SK-N-SH (cell line): ENCODE measurements around the gene NPC1L1. TPM values are rescaled to one million over a fixed set of nuclear protein-coding genes. Genes with fewer than 3 reads are reported as not detected.

Experiments
- CTCF ChIA-PET: fragments of 300-600, 350-600 bp; formaldehyde crosslinking; extraction: SDS; loops from one replicate; lab custom pipeline; 2021; lab: Yijun Ruan, JAX
- POLR2A ChIA-PET: fragments of 350-600 bp; sonication (Branson Sonifier 250); formaldehyde crosslinking; extraction: SDS; loops from one replicate; lab custom pipeline; 2020; ENCODE audit warnings: antibody characterized with exemption, inconsistent platforms; lab: Yijun Ruan, JAX
- DNase-seq: peaks from one replicate; pipeline ENCODE4 v3.0.0; 2012
- H2AFZ ChIP-seq: fragments of 200-600 bp; sonication (generic); 2 replicates; pipeline ENCODE4 v1.8.1; 2016; ENCODE audit warnings: antibody characterized with exemption, mild to moderate bottlenecking, low read depth
- H3F3A ChIP-seq: fragments of 200-600 bp; sonication (generic); replicated peaks from 2 replicates; pipeline ENCODE3; 2016; ENCODE audit warnings: antibody characterized with exemption, mild to moderate bottlenecking; ENCODE audit not compliant: insufficient read depth
- H3K27ac ChIP-seq, 2 experiments: fragments of 200-500 bp in 1 of 2; fragments of 200-600 bp in 1 of 2; sonication (Bioruptor generic) in 1 of 2; sonication (generic), shearing (Covaris generic) in 1 of 2; 2 replicates each; pipeline versions ENCODE4 v1.5.1 to v1.6.1; 2014 to 2016; ENCODE audit warnings: low read depth in 2 of 2, inconsistent platforms in 1 of 2, low read length in 1 of 2, mild to moderate bottlenecking in 1 of 2, mixed read lengths in 1 of 2
- H3K27me3 ChIP-seq: fragments of 200-600 bp; sonication (generic), shearing (Covaris generic); 2 replicates; pipeline ENCODE4 v1.6.1; 2016; ENCODE audit warnings: mixed run types; ENCODE audit not compliant: insufficient read depth
- H3K36me3 ChIP-seq, 2 experiments: fragments of 200-500 bp in 1 of 2; fragments of 200-600 bp in 1 of 2; sonication (Bioruptor generic) in 1 of 2; sonication (generic) in 1 of 2; replicated peaks in 1 of 2; 2 replicates each; pipeline versions ENCODE3 to v1.5.1; 2014 to 2016; ENCODE audit warnings: low read length in 1 of 2, mild to moderate bottlenecking in 1 of 2; ENCODE audit not compliant: insufficient read depth in 2 of 2, control insufficient read depth in 1 of 2
- H3K4me1 ChIP-seq, 2 experiments: fragments of 200-500 bp in 1 of 2; fragments of 200-600 bp in 1 of 2; sonication (Bioruptor generic) in 1 of 2; sonication (generic), shearing (Covaris generic) in 1 of 2; 2 replicates each; pipeline versions ENCODE4 v1.5.1 to v1.6.1; 2014 to 2016; ENCODE audit warnings: low read depth in 1 of 2, low read length in 1 of 2, mixed run types in 1 of 2; ENCODE audit not compliant: insufficient read depth in 2 of 2, control insufficient read depth in 1 of 2
- H3K4me2 ChIP-seq: fragments of 200-600 bp; sonication (generic), shearing (Covaris generic); 2 replicates; pipeline ENCODE4 v1.6.1; 2017; ENCODE audit warnings: mixed run types
- H3K4me3 ChIP-seq, 2 experiments: fragments of 200-500 bp in 1 of 2; fragments of 200-600 bp in 1 of 2; sonication (Bioruptor generic) in 1 of 2; sonication (generic), shearing (Covaris generic) in 1 of 2; 2 replicates each; pipeline versions ENCODE4 v1.5.1 to v1.8.1; 2014 to 2016; ENCODE audit warnings: low read depth in 2 of 2, inconsistent platforms in 1 of 2, low read length in 1 of 2, mild to moderate bottlenecking in 1 of 2, mixed read lengths in 1 of 2, moderate library complexity in 1 of 2
- H3K79me2 ChIP-seq: fragments of 200-600 bp; sonication (generic); 2 replicates; pipeline ENCODE4 v1.8.1; 2017; ENCODE audit warnings: mild to moderate bottlenecking; ENCODE audit not compliant: insufficient read depth
- H3K9ac ChIP-seq: fragments of 200-600 bp; sonication (generic); 2 replicates; pipeline ENCODE4 v1.6.1; 2017; ENCODE audit warnings: mixed run types
- H3K9me2 ChIP-seq: fragments of 200-600 bp; sonication (generic); 2 replicates; pipeline ENCODE4 v1.6.1; 2017; ENCODE audit warnings: mixed run types
- H3K9me3 ChIP-seq: fragments of 200-600 bp; sonication (generic); 2 replicates; pipeline ENCODE4 v1.6.1; 2017; ENCODE audit warnings: mixed run types, mild to moderate bottlenecking, moderate library complexity
- H4K20me1 ChIP-seq: fragments of 200-600 bp; sonication (generic); 2 replicates; pipeline ENCODE4 v1.6.1; 2017; ENCODE audit warnings: mild to moderate bottlenecking, mixed run types; ENCODE audit not compliant: insufficient read depth
- CHD2 ChIP-seq: fragments of 150-350 bp; IDR thresholded peaks from 2 replicates; pipeline ENCODE4 v1.6.1; 2018; ENCODE audit warnings: low read length; ENCODE audit not compliant: partially characterized antibody
- CTCF ChIP-seq: fragments of 200-600 bp; sonication (generic); IDR thresholded peaks from 2 replicates; pipeline ENCODE4 v1.6.1; 2017; ENCODE audit warnings: antibody characterized with exemption, mild to moderate bottlenecking, moderate library complexity
- EP300 ChIP-seq, 2 experiments: IDR thresholded peaks; 2 replicates each; pipeline versions ENCODE4 v1.4.0 to v1.6.1; 2012; ENCODE audit warnings: borderline replicate concordance in 1 of 2, low read depth in 1 of 2, low read length in 1 of 2
- EZH2phosphoT487 ChIP-seq: fragments of 200-600 bp; sonication (generic); IDR thresholded peaks from 2 replicates; pipeline ENCODE4 v1.6.1; 2017; ENCODE audit warnings: low read depth, mixed run types, mild to moderate bottlenecking, antibody characterized with exemption, moderate library complexity, borderline replicate concordance
- FOSL2 ChIP-seq: IDR thresholded peaks from 2 replicates; pipeline ENCODE4 v1.4.0; 2012; ENCODE audit warnings: low read depth, mild to moderate bottlenecking, moderate library complexity, borderline replicate concordance
- FOXM1 ChIP-seq: IDR thresholded peaks from 2 replicates; pipeline ENCODE4 v1.4.0; 2012; ENCODE audit warnings: low read depth, mild to moderate bottlenecking
- GABPA ChIP-seq: IDR thresholded peaks from 2 replicates; pipeline ENCODE4 v1.4.0; 2012; ENCODE audit warnings: low read depth, mild to moderate bottlenecking
- GATA2 ChIP-seq: sonication (generic); formaldehyde crosslinking; IDR thresholded peaks from 2 replicates; pipeline ENCODE4 v1.5.0; 2020; ENCODE audit warnings: mild to moderate bottlenecking, missing genetic modification reagents
- JUND ChIP-seq: IDR thresholded peaks from 2 replicates; pipeline ENCODE4 v1.4.0; 2012
- MEF2A ChIP-seq: IDR thresholded peaks from 2 replicates; pipeline ENCODE4 v1.4.0; 2012; ENCODE audit warnings: low read depth, borderline replicate concordance
- MXI1 ChIP-seq: IDR thresholded peaks from 2 replicates; pipeline ENCODE4 v1.6.1; 2012; ENCODE audit warnings: mild to moderate bottlenecking, low read depth, low read length, improper control_type of control experiment
- PBX3 ChIP-seq: IDR thresholded peaks from 2 replicates; pipeline ENCODE4; 2012
- RXRA ChIP-seq: IDR thresholded peaks from 2 replicates; pipeline ENCODE4 v1.4.0; 2012; ENCODE audit warnings: low read depth, mild to moderate bottlenecking, borderline replicate concordance
- SIN3A ChIP-seq: IDR thresholded peaks from 2 replicates; pipeline ENCODE4 v1.6.1; 2012; ENCODE audit warnings: low read depth, mild to moderate bottlenecking, low read length, moderate library complexity, borderline replicate concordance
- SMC3 ChIP-seq: IDR thresholded peaks from 2 replicates; pipeline ENCODE4 v1.6.1; 2012; ENCODE audit warnings: low read depth, low read length, improper control_type of control experiment
- TAF1 ChIP-seq: IDR thresholded peaks from 2 replicates; pipeline ENCODE4 v1.6.1; 2012; ENCODE audit warnings: low read depth, mild to moderate bottlenecking, low read length, moderate library complexity, borderline replicate concordance
- TEAD4 ChIP-seq: IDR thresholded peaks from 2 replicates; pipeline ENCODE4 v1.4.0; 2012; ENCODE audit warnings: mild to moderate bottlenecking, borderline replicate concordance; ENCODE audit not compliant: insufficient read depth
- USF1 ChIP-seq: IDR thresholded peaks from 2 replicates; pipeline ENCODE4 v1.4.0; 2012; ENCODE audit warnings: low read depth, borderline replicate concordance
- USF2 ChIP-seq: fragments of 150-350 bp; IDR thresholded peaks from 2 replicates; pipeline ENCODE4 v1.6.1; 2017; ENCODE audit warnings: antibody characterized with exemption, low read length, low read depth, borderline replicate concordance
- YY1 ChIP-seq: IDR thresholded peaks from 2 replicates; pipeline ENCODE4 v1.4.0; 2012; ENCODE audit warnings: low read depth, mild to moderate bottlenecking
- ZBTB33 ChIP-seq: IDR thresholded peaks from 2 replicates; pipeline ENCODE4 v1.4.0; 2012; ENCODE audit warnings: low read depth, borderline replicate concordance
- WGBS: methylation state at CpG from one replicate; pipeline ENCODE4 v1.1.6; 2017; ENCODE audit warnings: low lambda C conversion rate; 5-methylcytosine and 5-hydroxymethylcytosine counted together
- polyA plus RNA-seq, 3 experiments: library from polyadenylated mRNA; depleted of rRNA; stranded (reverse); fragments of >200 nt; gene quantifications; 2 replicates each; pipeline ENCODE4 v1.2.3, GENCODE V29; 2012

Gene NPC1L1
- polyA plus RNA-seq, 1 of the 3 experiments (the other 2 are of a cell fraction), result not detected

GRCh38 chr7:44572771-44573170 is 31.6 kb upstream of the NPC1L1 start:
- Histone ChIP-seq H3K4me2 (peak overlapping the region; percentile 97), H3K36me3 (peaks cover 52 to 58% of the 10 kb centered on the region in 2 experiments), H3K9me2 (no peaks in the 10 kb centered on the region), H3K9me3 (no peaks in the 10 kb centered on the region), H3K4me1 (peaks cover 7 to 17% of the 10 kb centered on the region in 2 experiments), H4K20me1 (no peaks in the 10 kb centered on the region; the same call in 1 of the 2 replicates), H2AFZ (no peak overlapping the region), H3K4me3 (peak overlapping the region; percentile 87 to 94), H3K27ac (peak overlapping the region; percentile 57 to 83; a peak in 1 of 4 replicates), H3K79me2 (peaks cover 62% of the 10 kb centered on the region), H3K9ac (peak overlapping the region; percentile 89), H3F3A (peaks cover 16% of the 10 kb centered on the region), H3K27me3 (no peaks in the 10 kb centered on the region)
- no peak for TF ChIP-seq EZH2phosphoT487
- no peak for TF ChIP-seq GATA2
- no peak for TF ChIP-seq TAF1
- TF ChIP-seq TEAD4, result no peak
- no peak for TF ChIP-seq FOXM1
- TF ChIP-seq CHD2, result no peak
- CTCF ChIA-PET, result interaction anchor here (0.6 to 12.5 kb wide), 9 partner anchors 7 to 1350 kb away, joined by 3 to 98 read pairs (median 4); partner anchors contain the start of gene PPIA
- WGBS, result 23% methylated on average over 5 of the region's 5 CpGs
- POLR2A ChIA-PET, result interaction anchor here (0.8 to 2.6 kb wide), 4 partner anchors 9 to 82 kb away, joined by 3 to 16 read pairs (median 8); partner anchors contain the start of genes NUDCD3 and TMED4
- no peak for DNase-seq

- 93% methylated on average over 9 of the region's 9 CpGs for WGBS
- peaks cover 6% of the 10 kb centered on the region for H3F3A ChIP-seq
- no peak overlapping the region for H3K4me3 ChIP-seq
- no peak overlapping the region for H3K9ac ChIP-seq
- H3K4me2 ChIP-seq, result no peak overlapping the region
- TF ChIP-seq YY1 (no peak), GABPA (no peak), TAF1 (no peak), CTCF (no peak), MEF2A (no peak), MXI1 (no peak), SMC3 (no peak), ZBTB33 (no peak), PBX3 (no peak), USF1 (no peak), FOXM1 (no peak), FOSL2 (no peak), JUND (no peak), USF2 (no peak), RXRA (no peak), SIN3A (no peak), EP300 (IDR thresholded peaks at IDR 0.05; ENCODE audit: borderline replicate concordance in 1 of 2, low read depth in 1 of 2, low read length in 1 of 2) (no peak)
- no peaks in the 10 kb centered on the region for H3K9me3 ChIP-seq
- H4K20me1 ChIP-seq, result peaks cover 9% of the 10 kb centered on the region
- DNase-seq, result no peak
- POLR2A ChIA-PET, result interaction anchor here (0.6 kb wide), 1 partner anchor 8 kb away, joined by 3 read pairs; no protein-coding TSS in a partner anchor
- peaks cover 48% of the 10 kb centered on the region for H3K79me2 ChIP-seq
- H2AFZ ChIP-seq, result no peak overlapping the region
- H3K27me3 ChIP-seq, result no peaks in the 10 kb centered on the region
- H3K36me3 ChIP-seq, result peaks cover 50 to 76% of the 10 kb centered on the region in 2 experiments
- CTCF ChIA-PET, result interaction anchor here (0.9 to 1.5 kb wide), 4 partner anchors 8 to 46 kb away, joined by 3 read pairs; no protein-coding TSS in a partner anchor
- H3K4me1 ChIP-seq, result peaks cover 7 to 17% of the 10 kb centered on the region in 2 experiments
- no peaks in the 10 kb centered on the region for H3K9me2 ChIP-seq
- H3K27ac ChIP-seq, result no peak overlapping the region
These were observed 28.8 kb upstream of the NPC1L1 start for GRCh38 chr7:44569959-44570358.
